AG08395 (cell line): ENCODE measurements around the gene GOLPH3.
"Not testable (repeated sequence)": the region's sequence is repeated elsewhere in the genome, so short reads cannot be mapped to it uniquely, and the experiment has no call there.

Source experiments
- DNase-seq: peaks from one replicate; pipeline ENCODE4 v3.0.0; 2012; ENCODE audit warnings: mixed read lengths, low spot score

GOLPH3 gene

DNA sequence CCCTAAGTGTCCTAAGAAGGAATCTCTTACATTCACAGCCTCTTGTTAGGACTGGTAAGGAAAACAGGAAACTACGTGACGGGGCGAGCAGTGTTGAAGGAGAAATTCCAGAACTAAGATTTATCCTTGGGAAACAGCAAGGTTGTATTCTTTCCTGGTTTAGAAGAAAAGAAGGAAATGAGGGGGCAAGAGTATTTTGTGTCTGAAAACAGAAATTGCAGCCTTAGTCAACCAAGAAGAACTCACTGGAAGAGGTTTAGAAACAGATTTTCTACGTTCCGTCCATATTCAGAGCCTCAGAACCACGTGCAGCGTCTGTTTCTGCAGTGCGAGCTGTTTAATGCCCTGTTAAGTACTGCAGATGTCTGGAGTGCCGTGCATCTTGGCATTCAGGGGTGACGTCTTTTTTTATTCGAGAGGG lies 75.2 kb downstream of the GOLPH3 start:
- DNase-seq = no peak

DNA sequence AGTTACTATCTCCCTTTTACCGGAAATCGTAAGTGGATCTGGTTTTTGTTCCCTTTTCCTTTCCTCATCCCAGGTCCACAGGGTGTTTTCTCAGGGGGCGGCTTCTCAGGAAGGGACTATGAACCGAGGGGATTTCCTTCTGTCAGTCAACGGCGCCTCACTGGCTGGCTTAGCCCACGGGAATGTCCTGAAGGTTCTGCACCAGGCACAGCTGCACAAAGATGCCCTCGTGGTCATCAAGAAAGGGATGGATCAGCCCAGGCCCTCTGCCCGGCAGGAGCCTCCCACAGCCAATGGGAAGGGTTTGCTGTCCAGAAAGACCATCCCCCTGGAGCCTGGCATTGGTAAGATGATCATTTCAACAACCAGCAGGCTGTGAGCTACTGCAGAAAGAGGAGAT lies 75.8 kb downstream of the GOLPH3 start:
- DNase-seq = no peak

DNA sequence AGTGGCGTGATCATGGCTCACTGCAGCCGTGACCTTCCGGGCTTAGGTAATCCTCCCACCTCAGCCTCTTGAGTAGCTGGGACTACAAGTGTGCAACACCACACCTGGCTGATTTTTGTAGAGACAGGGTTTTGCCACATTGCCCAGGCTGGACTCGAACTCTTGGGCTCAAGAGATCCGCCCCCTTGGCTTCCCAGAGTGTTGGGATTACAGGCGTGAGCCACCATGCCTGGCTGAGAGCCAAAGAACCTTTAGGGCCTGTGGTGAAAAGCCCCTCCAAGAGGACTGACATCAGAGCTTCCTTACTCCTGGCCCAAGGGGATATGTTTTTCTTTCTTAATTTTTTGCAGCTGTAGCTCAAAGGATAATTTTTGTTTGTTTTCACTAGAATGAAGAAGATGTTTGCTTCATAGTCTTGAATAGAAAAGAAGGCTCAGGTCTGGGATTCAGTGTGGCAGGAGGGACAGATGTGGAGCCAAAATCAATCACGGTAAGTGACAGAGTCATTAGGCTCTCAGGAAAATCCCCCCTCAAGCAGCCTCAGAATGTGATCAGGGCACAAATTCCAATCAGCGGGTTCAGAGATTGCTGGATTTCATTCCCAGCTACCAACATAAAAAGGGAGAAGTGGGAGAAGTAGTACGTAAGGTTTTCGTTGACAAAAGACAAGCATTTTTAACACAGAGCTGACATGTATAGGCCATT lies 77.1 kb downstream of the GOLPH3 start:
- no peak for DNase-seq

DNA sequence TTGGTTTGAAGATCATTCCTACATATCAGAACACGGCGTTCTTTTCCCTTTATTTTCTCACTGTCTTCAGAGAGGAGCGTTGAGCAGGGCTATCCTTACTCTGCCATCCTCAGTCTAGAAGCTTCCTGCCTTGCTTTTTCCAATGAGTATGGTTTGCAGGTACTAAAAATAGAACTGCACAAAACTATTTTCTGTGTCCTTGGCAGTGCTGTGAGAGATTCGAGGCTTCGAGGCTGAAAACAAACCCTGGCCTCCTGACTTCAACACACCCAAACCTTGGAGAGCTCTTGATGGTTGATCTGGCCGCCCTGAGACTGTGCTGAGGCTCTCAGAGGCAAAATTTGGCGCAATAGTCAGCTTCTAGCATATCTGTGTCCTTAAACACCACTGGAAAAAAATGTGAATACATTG lies 78.9 kb downstream of the GOLPH3 start:
- DNase-seq = no peak

DNA sequence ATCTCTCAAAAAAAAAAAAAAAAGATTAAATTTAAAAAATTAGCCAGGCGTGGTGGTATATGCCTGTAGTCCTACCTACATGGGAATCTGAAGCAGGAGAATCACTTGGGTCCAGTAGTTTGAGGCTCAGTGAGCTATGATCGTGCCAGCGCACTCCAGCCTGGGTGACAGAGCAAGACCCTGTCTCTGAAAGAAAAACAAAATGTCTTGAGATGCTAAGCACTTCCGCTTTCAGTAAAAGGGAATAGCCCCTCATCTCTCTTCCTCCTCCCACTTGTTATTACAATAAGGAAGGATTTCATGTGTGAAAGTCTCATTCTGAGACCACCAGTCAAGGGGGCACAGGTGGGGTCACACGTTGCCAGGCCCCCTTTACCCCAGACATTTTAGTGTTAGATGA lies 79.4 kb downstream of the GOLPH3 start:
- DNase-seq = no peak

DNA sequence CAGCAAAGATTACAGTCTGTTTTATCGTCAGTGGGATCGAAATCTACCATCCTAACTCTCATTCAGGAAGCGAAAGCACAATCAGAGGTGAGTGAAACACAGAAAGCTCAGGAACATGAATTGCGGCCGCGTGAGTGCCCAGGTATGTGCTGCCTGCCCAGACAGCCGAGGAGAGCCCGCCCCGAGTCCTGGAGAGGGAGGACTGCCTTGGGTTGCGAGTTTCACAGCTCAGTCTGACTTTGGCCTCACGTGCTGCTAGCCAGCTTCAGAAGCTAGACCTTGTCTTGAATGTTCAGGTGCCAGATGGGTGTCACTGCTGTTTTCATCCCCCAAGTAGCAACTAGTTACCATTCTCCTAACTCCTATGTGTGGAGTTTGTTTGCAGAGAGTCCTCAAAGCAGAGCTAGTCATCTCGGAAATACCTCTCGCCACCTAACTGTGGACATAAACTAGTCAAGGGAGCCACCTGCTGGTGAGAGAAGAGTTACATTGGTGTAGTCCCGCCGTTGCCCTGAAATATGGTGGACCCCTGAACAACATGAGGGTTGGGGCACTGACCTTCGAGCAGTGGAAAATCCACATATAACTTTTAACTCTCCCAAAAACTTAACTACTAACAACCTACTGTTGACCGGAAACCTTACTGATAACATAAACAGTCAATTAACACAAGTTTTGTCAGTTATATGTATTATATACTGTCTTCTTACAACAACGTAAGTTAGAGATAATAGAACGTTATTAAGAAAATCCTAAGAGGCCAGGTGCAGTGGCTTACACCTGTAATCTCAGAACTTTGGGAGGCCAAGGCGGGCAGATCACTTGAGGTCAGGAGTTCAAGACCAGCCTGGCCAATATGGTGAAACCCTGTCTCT lies 80.9 kb downstream of the GOLPH3 start:
- peak; percentile 83 for DNase-seq

DNA sequence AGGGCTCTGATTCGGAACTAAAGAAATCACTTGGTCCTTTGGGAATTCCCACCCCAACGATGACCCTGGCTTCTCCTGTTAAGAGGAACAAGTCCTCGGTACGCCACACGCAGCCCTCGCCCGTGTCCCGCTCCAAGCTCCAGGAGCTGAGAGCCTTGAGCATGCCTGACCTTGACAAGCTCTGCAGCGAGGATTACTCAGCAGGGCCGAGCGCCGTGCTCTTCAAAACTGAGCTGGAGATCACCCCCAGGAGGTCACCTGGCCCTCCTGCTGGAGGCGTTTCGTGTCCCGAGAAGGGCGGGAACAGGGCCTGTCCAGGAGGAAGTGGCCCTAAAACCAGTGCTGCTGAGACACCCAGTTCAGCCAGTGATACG lies 83.4 kb downstream of the GOLPH3 start:
- no peak for DNase-seq

DNA sequence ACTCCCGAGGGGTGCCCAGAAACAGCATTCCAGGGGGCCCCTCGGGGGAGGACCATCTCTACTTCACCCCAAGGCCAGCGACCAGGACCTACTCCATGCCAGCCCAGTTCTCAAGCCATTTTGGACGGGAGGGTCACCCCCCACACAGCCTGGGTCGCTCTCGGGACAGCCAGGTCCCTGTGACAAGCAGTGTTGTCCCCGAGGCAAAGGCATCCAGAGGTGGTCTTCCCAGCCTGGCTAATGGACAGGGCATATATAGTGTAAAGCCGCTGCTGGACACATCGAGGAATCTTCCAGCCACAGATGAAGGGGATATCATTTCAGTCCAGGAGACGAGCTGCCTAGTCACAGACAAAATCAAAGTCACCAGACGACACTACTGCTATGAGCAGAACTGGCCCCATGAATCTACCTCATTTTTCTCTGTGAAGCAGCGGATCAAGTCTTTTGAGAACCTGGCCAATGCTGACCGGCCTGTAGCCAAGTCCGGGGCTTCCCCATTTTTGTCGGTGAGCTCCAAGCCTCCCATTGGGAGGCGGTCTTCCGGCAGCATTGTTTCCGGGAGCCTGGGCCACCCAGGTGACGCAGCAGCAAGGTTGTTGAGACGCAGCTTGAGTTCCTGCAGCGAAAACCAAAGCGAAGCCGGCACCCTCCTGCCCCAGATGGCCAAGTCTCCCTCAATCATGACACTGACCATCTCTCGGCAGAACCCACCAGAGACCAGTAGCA lies 83.9 kb downstream of the GOLPH3 start:
- no peak for DNase-seq

DNA sequence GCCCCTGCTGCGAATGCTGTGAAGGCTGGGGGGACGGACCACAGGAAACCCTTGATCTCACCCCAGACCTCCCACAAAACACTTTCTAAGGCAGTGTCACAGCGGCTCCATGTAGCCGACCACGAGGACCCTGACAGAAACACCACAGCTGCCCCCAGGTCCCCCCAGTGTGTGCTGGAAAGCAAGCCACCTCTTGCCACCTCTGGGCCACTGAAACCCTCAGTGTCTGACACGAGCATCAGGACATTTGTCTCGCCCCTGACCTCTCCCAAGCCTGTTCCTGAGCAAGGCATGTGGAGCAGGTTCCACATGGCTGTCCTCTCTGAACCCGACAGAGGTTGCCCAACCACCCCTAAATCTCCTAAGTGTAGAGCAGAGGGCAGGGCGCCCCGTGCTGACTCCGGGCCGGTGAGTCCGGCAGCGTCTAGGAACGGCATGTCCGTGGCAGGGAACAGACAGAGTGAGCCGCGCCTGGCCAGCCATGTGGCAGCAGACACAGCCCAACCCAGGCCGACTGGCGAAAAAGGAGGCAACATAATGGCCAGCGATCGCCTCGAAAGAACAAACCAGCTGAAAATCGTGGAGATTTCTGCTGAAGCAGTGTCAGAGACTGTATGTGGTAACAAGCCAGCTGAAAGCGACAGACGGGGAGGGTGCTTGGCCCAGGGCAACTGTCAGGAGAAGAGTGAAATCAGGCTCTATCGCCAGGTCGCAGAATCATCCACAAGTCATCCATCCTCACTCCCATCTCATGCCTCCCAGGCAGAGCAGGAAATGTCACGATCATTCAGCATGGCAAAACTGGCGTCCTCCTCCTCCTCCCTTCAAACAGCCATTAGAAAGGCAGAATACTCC lies 84.7 kb downstream of the GOLPH3 start:
- no peak for DNase-seq

DNA sequence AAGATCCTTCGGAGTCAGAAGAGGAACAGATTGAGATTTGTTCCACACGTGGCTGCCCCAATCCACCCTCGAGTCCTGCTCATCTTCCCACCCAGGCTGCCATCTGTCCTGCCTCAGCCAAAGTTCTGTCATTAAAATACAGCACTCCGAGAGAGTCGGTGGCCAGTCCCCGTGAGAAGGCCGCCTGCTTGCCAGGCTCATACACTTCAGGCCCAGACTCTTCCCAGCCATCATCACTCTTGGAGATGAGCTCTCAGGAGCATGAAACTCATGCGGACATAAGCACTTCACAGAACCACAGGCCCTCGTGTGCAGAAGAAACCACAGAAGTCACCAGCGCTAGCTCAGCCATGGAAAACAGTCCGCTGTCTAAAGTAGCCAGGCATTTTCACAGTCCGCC lies 85.9 kb downstream of the GOLPH3 start:
- no peak for DNase-seq

DNA sequence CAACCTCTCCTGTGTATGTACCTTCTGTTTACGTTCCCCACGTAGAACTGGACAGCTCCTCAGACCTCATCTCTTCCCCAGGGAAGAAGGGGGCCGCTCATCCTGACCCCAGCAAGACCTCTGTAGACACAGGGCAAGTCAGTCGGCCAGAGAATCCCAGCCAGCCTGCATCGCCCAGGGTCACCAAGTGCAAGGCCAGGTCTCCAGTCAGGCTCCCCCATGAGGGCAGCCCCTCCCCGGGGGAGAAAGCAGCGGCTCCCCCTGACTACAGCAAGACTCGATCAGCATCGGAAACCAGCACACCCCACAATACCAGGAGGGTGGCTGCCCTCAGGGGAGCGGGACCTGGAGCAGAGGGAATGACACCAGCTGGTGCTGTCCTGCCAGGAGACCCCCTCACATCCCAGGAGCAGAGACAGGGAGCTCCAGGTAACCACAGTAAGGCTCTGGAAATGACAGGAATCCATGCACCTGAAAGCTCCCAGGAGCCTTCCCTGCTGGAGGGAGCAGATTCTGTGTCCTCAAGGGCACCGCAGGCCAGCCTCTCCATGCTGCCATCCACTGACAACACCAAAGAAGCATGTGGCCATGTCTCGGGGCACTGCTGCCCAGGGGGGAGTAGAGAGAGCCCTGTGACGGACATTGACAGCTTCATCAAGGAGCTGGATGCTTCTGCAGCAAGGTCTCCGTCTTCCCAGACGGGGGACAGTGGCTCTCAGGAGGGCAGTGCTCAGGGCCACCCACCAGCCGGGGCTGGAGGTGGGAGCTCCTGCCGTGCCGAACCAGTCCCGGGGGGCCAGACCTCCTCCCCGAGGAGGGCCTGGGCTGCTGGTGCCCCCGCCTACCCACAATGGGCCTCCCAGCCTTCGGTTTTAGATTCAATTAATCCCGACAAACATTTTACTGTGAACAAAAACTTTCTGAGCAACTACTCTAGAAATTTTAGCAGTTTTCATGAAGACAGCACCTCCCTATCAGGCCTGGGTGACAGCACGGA lies 86.7 kb downstream of the GOLPH3 start:
- no peak for DNase-seq

DNA sequence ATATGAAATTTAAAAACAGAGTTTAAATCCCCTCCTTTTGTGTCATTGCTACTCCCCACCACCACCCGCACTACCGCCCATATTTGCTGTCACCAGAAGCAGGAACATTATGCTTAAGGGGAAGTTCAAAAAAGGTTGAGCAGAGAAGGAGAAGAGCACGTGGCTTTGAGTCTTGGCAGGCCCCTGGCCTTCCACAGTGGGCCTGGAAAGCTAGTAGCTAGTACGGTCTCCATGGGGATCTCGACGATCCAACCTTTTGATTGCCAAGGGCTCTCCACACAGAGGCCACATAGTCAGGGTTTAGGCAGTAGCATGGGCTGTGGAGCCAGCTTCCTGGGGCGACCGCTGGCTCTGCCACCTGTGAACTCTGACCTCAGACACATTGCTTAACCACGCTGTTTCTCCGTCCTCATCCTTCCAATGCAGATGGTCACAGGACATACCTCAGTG lies 90.1 kb downstream of the GOLPH3 start:
- no peak for DNase-seq

DNA sequence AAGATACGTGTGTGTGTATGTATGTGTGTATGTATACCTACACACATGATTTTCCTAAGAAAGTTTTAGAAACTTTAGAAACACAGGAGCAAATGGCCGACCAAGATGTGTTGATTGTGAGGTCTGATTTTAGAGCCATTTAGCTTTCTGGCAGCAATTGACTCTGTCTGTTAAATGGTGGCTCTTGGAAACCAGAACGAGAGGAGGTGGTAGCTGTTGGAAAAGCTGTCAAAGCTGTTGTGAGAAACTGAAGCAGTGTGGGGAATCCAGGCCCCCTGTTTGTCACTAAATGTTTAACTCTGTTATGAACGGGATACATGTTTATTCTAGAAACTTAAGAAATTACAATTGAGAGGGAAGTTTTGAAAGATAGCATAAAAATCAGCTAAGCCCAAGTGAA lies 91.4 kb downstream of the GOLPH3 start:
- DNase-seq = no peak

DNA sequence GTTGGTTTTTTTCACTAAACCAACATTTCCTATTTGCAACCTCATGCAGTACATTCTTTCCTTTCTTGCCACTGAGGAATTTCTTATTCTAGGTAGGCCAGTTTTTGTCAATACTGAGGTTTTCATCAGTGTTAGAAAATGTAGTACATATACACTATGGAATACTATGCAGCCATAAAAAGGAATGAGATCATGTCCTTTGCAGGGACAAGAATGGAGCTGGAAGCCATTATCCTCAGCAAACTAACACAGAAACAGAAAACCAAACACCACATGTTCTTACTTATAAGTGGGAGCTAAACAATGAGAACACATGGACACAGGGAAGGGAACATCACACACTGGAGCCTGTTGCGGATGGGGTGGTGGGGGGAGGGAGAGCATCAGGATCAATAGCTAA lies 93.6 kb downstream of the GOLPH3 start:
- DNase-seq = not testable (repeated sequence)

DNA sequence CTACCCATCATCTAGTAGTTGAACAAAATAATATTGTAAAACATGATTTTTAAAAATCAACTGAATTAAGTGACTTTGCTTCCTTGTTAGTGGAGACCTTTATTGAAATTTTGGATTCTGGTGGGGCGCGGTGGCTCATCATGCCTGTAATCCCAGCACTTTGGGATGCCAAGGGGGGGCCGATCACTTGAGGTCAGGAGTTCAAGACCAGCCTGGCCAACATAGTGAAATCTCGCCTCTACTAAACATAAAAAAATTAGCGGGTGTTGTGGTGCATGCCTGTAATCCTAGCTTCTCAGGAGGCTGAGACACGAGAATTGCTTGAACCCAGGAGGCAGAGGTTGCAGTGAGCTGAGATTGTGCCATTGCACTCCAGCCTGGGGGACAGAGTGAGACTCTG lies 95.3 kb downstream of the GOLPH3 start:
- DNase-seq = not testable (repeated sequence)

DNA sequence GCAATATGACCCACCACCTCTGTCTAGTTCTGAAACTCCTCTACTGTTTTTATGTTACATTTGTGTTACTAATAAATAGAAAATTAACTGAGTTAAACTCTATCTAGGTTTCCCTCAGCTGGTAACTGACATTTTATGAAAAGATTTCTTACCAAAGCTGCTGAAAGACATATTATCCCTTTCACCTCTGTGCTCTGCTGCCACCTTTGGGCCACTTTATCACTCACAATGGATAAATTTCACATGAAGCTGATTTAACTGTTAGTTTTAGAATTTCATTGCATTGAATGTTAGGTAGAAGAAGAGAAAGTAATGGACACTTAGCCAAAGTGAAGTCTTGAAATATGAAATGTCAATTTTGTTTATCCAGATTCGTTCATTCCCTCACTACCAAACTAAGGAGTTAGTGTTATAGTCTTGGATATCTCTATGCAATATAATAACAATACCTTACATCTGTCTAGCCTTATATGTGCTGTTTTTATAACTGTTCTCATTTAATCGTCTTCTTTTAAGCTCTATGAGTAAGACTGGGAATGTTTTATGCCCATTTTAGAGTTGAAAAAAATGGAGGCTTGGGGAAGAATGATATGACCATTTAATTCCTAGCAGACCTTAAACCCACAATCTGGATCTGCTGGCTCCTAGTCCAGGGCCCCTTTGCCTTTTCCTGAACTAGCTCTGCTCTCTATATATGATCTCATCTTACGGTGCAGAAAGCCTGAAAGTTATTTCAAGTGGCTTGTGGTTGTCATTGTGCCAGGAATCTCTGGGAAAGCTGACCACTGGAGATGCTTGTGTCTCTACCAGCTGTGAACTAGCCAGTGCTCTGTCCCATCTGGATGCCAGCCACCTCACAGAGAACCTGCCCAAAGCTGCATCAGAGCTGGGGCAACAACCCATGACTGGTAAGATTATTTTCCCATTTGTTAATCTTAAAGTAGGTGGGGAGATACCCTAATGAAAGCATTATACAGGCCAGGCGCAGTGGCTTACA lies 97.1 kb downstream of the GOLPH3 start:
- DNase-seq = peak; percentile 68
